Esophagus squamous epithelium (tissue), 4 donors: Measurements from ENCODE around the gene CDH15.

Experiments used
- CTCF ChIP-seq, 6 experiments: fragments of 450-650 bp in 4 of 6; fragments of 200-600 bp in 2 of 6; sonication (generic) in 2 of 6; IDR thresholded peaks; one replicate each; pipeline ENCODE4 v1.5.1; 2016 to 2019; ENCODE audit warnings: antibody characterized with exemption in 6 of 6, mild to moderate bottlenecking in 4 of 6, moderate library complexity in 4 of 6
- POLR2A ChIP-seq, 4 donors: fragments of 450-650 bp; IDR thresholded peaks; one replicate each; pipeline ENCODE4 v1.6.1; 2017; ENCODE audit warnings: antibody characterized with exemption in 4 of 4, mild to moderate bottlenecking in 4 of 4, moderate library complexity in 3 of 4

- TF ChIP-seq CTCF (IDR thresholded peaks at IDR 0.05) (no peak), POLR2A (IDR thresholded peaks at IDR 0.05) (no peak)
Observed at GRCh38 chr16:89179656-89180315, 8.2 kb downstream of the CDH15 start.
